ENCODE results near the gene FNDC8. TPM values are rescaled to one million over a fixed set of nuclear protein-coding genes. Genes with fewer than 3 reads are reported as not detected.

The FNDC8 gene
- total RNA-seq, 2 experiments from 2014 or later: not detected

- intact Hi-C loops (cut with micrococcal nuclease): no loop called here
- Mint-ChIP-seq H3K27me3 (no peaks in the 10 kb centered on the region), H3K9me3 (no peaks in the 10 kb centered on the region), H3K4me3 (peak overlapping the region; percentile 11), H3K27ac (peak overlapping the region; percentile 88), H3K36me3 (ENCODE audit: low read depth) (peaks cover 2% of the 10 kb centered on the region), H3K4me1 (ENCODE audit: low read depth) (peaks cover 72% of the 10 kb centered on the region)
- peak; percentile 60 for ATAC-seq
- no peak for TF ChIP-seq CTCF (IDR thresholded peaks at IDR 0.05)
- CTCF ChIA-PET: interaction anchor here (0.6 to 5.1 kb wide), 14 partner anchors 8 to 85 kb away, joined by 3 to 20 read pairs (median 4); partner anchors contain the start of genes RAD51D and RFFL
- POLR2A ChIA-PET: interaction anchor here (0.9 to 3.7 kb wide), 3 partner anchors 9 to 19 kb away, joined by 5 to 12 read pairs (median 6); partner anchors contain the start of gene RFFL
- DNase-seq: peak; percentile 21
Observed at GRCh38 chr17:35082073-35082657, 39.2 kb upstream of the FNDC8 start.

GRCh38 chr17:35083071-35083470 is 38.3 kb upstream of the FNDC8 start:
- POLR2A ChIA-PET: interaction anchor here (0.6 to 3.7 kb wide), 4 partner anchors 13 to 122 kb away, joined by 3 to 12 read pairs (median 4); partner anchors contain the start of genes CCT6B and RAD51D
- no peaks in the 10 kb centered on the region for H3K9me3 Mint-ChIP-seq
- no peaks in the 10 kb centered on the region for H3K27me3 Mint-ChIP-seq
- ATAC-seq: no peak
- H3K4me3 Mint-ChIP-seq: no peak overlapping the region
- CTCF ChIA-PET: interaction anchor here (0.6 to 2.3 kb wide), 8 partner anchors 9 to 83 kb away, joined by 3 to 17 read pairs (median 4); partner anchors contain the start of genes RAD51D and RFFL
- DNase-seq: no peak
- intact Hi-C loops (cut with micrococcal nuclease): no loop called here
- H3K4me1 Mint-ChIP-seq (ENCODE audit: low read depth): peaks cover 75% of the 10 kb centered on the region
- TF ChIP-seq CTCF (IDR thresholded peaks at IDR 0.05): no peak
- peaks cover 2% of the 10 kb centered on the region for H3K36me3 Mint-ChIP-seq (ENCODE audit: low read depth)
- H3K27ac Mint-ChIP-seq: peak overlapping the region; percentile 36

GRCh38 chr17:35084987-35085386 is 36.4 kb upstream of the FNDC8 start:
- H3K4me1 Mint-ChIP-seq (ENCODE audit: low read depth): peaks cover 71% of the 10 kb centered on the region
- H3K9me3 Mint-ChIP-seq: no peaks in the 10 kb centered on the region
- no peak overlapping the region for H3K4me3 Mint-ChIP-seq
- H3K27me3 Mint-ChIP-seq: no peaks in the 10 kb centered on the region
- no peak for DNase-seq
- no peak for ATAC-seq
- H3K27ac Mint-ChIP-seq: peak overlapping the region; percentile 34
- intact Hi-C loops (cut with micrococcal nuclease): loop anchor here (5.0 kb wide), 2 partner anchors 33 to 103 kb away; partner anchors contain the start of gene LIG3
- POLR2A ChIA-PET: interaction anchor here (1.4 to 1.5 kb wide), 3 partner anchors 11 to 62 kb away, joined by 3 to 5 read pairs (median 5); partner anchors contain the start of gene RFFL
- CTCF ChIA-PET: interaction anchor here (1.0 to 3.9 kb wide), 5 partner anchors 25 to 543 kb away, joined by 3 to 16 read pairs (median 3); partner anchors contain the start of gene RAD51D
- peaks cover 2% of the 10 kb centered on the region for H3K36me3 Mint-ChIP-seq (ENCODE audit: low read depth)
- TF ChIP-seq CTCF (IDR thresholded peaks at IDR 0.05): no peak

GRCh38 chr17:35086164-35086563 is 35.3 kb upstream of the FNDC8 start:
- H3K4me3 Mint-ChIP-seq: no peak overlapping the region

More at GRCh38 chr17:35086164-35086563, 35.3 kb upstream of the FNDC8 start:
- no peak for TF ChIP-seq CTCF (IDR thresholded peaks at IDR 0.05)
- Mint-ChIP-seq H3K27ac (no peak overlapping the region), H3K27me3 (no peaks in the 10 kb centered on the region), H3K4me1 (ENCODE audit: low read depth) (peaks cover 66% of the 10 kb centered on the region), H3K9me3 (no peaks in the 10 kb centered on the region), H3K36me3 (ENCODE audit: low read depth) (peaks cover 2% of the 10 kb centered on the region)
- ATAC-seq: no peak
- ChIA-PET CTCF (interaction anchor here (1.0 to 3.9 kb wide), 7 partner anchors 11 to 544 kb away, joined by 3 to 16 read pairs (median 3); partner anchors contain the start of gene RAD51D), POLR2A (interaction anchor here (1.5 to 3.0 kb wide), 2 partner anchors 12 to 41 kb away, joined by 3 to 9 read pairs; no protein-coding TSS in a partner anchor)
- intact Hi-C loops (cut with micrococcal nuclease): loop anchor here (5.0 kb wide), 2 partner anchors 34 to 104 kb away; partner anchors contain the start of gene LIG3
- DNase-seq: no peak

Data from activated CD8-positive, alpha-beta T cell treated with anti-CD3 and anti-CD28 coated beads for 36 hours (primary cell).